ENCODE measurements around the gene RNASE11.

DNA sequence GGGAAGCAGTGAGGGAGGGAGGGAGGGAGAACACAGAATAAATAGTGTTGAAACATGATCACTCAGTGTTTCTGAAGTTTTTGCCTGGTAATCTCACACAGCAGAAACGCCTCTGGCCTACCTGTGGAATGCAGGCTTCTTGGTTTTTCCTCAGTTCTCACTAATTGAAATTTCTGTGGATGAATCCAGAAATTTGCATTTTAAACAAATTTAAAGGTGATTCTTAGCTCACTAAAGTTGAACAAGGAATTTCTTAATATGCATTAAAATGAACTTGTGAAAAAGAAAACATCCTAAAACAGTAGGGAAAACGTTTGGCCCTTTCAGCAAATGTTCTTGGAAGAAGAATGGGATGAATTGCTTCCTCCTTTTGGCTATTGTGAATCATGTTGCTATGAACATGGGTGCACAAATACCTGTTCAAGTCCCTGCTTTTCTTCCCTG is 28.3 kb downstream of the RNASE11 start:
- TF ChIP-seq EZH2 (IDR thresholded peaks at IDR 0.05; ENCODE audit: low read length, unreplicated experiment) (no peak), CTCF (conservative IDR thresholded peaks at IDR 0.05; ENCODE audit: low read depth, low read length) (no peak)
